Islet of Langerhans (tissue), 1 donor: Measurements from ENCODE around the gene CD72.
"Not testable (repeated sequence)": the region's sequence is repeated elsewhere in the genome, so short reads cannot be mapped to it uniquely, and the experiment has no call there.

ENCODE experiments used
- FAIRE-seq: peaks from one replicate; lab custom pipeline; 2011; peaks lifted over from hg19 to GRCh38; lab: Jason Lieb, UNC

CD72 gene

DNA sequence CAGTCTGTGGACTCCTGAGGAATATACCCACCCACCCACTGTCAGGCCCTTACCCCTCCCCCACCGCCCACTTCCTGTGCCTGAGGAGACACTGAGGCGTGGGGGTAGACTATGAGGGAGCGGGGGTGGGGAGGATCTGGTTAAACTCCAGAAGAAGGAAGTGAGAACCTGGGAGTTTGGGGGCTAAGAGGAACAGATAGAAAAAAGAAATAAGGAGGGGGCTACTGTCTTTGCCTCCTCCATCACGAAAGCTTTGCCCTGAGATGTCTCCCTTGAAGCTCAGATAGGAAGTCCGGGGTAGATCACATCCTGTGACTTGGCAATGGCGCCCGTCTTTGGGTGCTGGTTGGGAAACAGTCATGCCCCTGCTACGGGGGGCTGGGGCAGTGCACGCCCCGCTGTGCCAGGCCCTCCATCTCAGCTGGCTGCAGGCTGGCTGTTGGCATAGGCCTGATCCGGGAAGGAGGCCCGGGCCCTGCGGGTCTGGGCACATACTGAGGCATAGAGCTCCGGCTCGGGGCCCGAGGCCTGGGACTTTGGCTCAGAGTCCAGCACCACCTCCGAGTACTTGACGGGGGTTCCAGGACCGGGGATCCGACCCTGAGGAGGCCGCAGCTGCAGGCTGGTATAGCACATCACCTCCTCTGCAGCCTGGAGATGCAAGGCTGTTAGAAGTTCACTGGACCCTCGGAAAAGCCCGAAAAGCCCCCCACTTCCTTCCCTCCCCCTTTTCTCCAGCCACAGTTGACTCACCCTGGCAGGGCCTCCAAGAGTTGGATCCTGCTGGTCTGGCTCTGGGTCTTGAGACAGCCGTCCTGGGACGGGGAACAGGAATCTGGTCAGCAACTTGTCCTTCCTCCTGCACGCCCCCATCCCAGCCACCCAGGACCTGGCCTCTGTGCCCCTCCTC is 31.5 kb upstream of the CD72 start:
- no peak for FAIRE-seq

DNA sequence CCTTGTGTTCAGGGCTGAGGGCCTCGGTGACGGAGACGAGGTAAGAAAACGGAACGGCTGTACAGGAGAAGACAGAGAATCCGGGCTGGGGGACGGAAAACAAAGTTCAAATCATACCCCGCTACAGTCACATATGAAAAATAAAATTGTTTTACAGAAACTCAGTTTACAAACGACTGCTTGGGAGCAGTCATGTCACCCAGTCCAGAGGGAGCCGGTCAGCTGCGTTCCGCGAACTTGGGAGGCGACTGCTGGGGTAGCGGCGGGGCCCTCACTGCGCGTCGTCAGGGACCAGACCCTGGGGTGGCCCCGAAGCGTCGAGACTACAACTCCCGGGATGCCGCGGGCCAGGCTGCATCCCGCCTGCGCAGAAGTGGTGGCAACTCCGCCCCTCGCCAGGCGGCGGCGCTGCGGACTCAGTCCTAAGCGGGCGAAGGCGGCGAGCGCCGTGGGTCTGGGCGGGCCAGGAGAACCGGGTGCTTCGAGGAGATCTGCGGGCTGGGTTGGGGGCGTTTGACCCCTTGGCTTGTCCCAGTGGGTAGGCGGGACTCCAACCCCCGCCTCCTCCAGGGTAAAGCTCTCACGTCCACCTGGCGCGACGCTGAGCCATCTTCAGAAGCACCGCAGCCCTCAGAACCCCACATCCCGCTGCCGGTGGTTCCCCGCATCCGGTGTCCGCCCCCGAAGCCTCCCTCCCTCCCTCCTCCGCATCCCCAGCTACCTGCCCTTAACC is 28.5 kb upstream of the CD72 start:
- FAIRE-seq, result no peak

DNA sequence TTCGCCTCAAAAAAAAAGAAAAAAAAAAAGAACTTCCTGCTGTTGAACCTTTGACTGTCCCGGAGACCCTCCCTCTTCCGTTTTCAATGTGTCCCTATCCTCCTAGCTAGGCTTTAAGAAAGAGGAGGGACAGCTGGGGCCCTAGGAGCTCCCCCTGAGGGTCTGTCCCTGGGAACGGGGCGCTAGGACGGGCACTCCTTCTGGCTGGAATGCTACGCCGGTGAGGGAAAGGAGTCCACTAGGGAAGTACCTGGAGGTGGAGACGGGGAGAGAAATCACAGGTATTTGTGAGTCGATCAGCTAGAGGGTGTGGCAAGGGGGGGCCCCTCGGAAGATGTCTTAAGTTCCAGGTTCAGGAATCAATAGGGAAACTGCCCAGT is 27.9 kb upstream of the CD72 start:
- FAIRE-seq, result no peak

DNA sequence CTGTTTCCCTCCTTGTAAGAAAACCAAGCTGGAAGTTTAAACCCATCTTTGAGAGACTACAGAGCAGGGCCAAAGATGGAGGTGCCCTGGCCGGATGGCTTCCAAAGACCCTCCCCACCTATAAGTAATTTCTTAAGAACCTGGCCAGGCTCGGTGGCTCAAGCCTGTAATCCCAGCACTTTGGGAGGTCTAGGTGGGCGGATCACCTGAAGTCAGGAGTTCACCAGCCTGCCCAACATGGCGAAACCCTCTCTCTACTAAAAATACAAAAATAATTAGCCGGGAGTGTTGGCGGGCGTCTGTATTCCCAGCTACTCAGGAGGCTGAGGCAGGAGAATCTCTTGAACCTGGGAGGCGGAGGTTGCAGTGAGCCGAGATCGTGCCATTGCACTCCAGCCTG is 27.5 kb upstream of the CD72 start:
- FAIRE-seq, result not testable (repeated sequence)

DNA sequence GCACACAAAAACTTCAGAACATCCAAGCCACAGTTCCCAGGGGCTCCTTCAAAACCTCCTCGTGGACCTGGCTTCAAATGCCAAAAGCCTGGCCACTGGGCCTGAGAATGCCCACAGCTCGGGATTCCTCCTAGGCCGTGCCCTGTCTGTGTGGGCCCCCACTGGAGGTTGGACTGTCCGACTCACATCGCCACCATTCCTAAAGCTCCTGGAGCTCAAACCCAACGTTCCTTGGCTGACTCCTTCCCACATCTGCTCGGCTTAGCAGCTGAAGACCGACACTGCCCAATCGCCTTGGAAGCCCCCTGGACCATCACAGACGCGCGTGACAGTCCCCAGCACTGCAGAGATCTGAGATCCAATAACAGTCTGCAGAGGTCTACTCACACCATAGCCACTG is 24.8 kb upstream of the CD72 start:
- FAIRE-seq, result no peak

DNA sequence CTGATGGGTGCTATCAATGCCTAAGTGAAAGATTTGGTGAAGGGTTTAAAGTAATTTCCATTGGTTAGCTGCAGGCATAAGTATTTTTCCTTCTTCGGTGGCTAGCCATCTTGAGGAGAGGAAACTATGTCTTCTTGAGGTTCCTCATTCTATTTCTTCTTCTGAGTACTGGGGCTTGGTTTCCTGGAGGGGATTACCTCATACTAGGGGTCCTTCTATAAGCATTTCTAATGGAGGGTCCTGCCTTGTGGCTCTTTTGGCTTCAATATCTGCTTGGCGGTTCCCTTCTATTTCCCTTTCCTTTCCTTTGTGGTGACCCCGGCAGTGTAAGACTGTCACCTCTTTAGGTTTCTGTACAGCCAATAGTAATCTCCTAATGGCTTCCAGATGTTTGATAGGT is 23.3 kb upstream of the CD72 start:
- FAIRE-seq, result not testable (repeated sequence)

DNA sequence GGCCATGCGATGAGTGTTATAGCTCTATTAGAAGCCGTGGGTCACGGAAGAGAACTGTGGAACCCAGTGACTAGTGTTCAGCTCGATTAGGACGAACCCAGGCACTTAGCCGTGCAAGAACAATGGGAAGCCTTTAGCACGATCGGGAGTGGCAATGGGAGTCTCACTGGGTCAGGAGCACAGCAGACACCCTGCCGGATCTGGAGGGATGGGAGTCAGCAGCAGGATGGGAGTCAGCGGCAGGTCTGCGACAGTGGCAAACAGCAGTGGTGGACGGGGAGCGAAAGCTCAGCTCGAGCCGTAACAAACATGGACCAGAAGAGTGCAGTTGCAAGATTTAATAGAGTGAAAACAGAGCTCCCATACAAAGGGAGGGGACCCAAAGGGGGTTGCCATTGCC is 22.2 kb upstream of the CD72 start:
- not testable (repeated sequence) for FAIRE-seq

DNA sequence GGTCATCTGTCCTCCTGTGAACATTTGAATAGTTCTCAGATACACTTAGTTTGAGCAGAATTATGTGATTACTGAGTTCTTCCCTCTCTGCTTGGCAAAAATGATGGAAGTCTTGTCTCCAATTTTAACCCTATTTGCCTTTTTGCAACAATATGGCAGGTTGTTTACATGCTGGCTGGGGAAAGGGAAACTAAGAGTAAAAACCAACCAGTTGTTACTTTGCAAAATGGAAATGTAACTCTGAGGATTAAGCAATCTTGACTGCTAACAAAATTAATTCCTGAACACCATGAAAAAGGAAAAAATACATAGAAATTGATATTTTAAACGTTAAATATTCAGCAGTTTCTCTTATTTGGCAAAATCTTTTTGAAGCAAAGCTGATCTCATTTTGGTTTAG is 21.4 kb upstream of the CD72 start:
- FAIRE-seq, result no peak

DNA sequence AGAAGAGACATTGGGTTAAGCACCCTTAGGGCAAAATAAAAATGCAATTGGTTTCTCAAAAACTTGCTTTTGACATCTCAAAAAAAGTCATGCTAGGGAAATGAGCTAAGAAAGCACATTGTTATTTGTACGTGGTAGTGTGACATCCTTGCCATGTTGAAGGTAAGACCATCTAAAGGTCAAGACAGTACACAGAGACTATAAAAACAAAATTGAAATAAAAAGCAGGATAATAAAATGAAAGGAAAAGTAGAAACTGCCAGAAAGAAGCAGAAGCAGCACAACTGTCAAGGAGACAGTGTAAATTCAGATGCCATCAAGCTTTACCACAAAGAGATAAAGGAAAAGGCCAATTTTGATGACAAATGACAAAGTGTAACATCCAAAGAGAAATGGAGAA is 21.0 kb upstream of the CD72 start:
- not testable (repeated sequence) for FAIRE-seq

DNA sequence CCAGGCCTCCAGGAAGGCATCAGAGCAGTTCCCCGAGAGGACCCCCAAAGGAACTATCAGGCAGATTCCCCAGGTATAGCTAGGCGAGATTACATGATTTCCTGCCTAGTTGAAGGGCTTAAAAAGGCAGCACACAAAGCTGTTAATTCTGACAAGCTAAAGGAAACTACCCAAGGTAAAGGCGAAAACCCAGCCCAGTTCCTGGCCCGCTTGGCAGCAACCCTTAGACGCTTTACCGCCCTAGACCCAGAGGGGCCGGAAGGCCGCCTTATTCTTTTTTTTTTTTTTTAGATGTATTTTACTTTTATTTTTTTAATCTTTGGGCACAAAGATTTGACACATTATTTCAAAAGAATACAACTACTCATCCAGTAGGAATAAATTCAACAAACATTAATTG is 20.5 kb upstream of the CD72 start:
- not testable (repeated sequence) for FAIRE-seq

DNA sequence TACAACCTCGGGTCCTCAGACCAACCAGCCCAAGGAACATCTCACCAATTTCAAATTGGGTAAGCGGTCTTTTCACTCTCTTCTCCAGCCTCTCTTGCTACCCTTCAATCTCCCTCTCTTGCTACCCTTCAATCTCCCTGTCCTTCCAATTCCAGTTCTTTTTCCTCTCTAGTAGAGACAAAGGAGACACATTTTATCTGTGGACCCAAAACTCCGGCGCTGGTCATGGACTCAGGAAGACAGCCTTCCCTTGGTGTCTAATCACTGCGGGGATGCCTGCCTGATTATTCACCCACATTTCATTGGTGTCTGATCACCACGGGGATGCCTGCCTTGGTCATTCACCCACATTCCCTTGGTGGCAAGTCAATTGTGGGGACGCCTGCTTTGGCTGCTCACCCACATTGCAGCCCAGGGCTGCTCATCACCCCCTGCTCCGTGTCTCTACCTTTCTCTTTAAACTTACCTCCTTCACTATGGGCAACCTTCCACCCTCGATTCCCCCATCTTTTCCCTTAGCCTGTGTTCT is 19.3 kb upstream of the CD72 start:
- FAIRE-seq, result not testable (repeated sequence)

DNA sequence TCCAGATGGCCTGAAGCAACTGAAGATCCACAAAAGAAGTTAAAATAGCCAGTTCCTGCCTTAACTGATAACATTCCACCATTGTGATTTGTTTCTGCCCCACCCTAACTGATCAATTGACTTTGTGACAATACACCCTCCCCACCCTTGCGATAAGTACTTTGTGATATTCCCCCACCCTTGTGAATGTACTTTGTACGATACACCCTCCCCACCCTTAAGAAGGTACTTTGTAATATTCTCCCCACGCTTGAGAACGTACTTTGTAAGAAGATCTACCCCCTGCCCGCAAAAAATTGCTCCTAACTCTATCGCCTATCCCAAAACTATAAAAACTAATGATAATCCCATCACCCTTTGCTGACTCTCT is 18.6 kb upstream of the CD72 start:
- FAIRE-seq, result not testable (repeated sequence)

DNA sequence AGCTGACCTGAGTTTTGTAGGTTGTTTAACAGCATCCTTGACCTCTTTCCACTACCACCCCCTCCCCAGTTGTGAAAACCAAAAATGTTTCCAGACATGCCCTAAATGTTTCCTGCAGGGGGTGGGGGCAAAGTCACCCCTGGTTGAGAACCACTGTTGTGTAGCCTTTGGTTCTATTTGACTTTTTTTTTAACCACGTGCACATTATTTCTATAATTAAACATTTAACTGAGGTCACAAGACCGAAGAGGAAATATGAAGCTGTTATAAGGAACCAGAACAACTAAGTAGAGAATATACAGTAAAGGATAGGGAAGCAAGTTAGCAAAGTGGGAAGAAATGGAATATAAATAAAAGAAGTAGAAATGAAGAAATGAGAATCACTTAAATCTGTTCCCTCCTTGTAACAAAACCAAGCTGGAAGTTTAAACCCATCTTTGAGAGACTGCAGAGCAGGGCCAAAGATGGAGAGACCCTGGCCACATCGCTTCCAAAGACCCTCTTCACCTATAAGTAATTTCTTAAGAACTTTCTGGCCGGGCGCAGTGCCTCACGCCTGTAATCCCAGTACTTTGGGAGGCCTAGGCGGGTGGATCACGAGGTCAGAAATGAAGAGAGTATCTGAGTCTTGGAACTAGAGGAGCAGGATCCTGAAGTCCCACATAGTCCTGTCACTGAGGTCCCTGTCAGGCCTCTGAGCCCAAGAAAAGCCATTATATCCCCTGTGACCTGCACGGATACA is 18.1 kb upstream of the CD72 start:
- FAIRE-seq, result no peak

DNA sequence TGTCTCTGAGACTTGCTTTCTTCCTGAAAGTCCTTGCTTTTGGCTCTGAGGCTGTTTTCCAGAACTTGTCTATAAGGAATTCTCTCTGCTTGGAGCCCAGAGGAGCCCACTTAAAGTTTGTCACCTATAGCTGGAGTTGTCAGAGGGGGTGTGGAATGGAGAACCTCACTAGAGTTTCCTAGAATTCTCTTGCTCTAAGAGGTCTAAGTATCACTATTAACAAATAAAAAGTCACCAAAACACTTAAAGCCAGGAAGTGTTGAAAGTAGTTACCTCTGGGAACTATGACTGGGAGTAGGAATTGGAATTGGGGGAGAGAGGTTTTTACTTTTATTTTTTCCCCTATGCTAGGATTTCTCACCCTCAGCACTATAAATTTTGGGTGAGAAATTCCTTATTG is 17.5 kb upstream of the CD72 start:
- no peak for FAIRE-seq

DNA sequence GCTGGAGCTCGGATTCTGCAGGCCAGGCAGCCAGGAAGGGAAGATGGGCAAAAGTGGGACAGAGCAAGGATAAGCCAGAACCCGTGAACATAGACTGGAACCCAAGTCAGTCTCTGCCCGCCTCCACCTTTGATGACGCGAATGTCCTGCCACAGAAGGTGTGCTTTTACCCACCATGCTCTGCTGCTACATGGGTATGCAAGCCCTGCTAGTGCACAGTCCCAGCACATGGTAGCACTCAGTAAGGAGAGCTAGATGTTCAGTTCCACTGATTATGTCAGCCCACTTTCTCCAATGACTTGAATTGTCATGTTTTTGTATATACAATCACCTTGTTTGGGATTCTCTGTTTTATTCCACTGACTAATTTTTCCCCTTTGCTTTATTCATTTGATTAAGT is 11.4 kb upstream of the CD72 start:
- FAIRE-seq, result no peak

DNA sequence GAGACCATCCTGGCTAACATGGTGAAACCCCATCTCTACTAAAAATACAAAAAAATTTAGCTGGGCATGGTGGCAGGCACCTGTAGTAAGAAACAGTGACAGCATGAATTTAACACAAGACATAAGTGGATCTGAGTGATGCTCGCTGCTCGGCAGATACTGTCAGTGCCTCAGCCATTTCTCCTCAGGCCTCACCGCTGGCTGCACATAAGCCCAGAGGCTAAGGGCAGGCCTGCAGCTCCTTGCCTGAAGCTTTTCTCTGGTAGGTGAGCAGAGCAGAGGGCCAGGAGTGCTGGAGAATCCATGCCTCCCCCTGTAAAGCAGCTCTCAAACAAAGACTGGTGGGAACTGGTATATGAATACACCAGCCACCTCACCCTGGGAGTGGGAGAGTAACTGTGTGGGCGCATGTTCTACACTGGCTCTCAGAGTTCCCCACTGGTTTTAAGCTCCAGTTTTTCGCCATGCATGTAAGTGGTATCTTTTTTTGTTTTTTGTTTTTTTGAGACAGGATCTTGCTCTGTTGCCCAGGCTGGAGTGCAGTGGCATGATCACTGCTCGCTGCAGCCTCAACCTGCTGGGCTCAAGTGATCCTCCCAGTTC is 10.3 kb upstream of the CD72 start:
- FAIRE-seq, result no peak

DNA sequence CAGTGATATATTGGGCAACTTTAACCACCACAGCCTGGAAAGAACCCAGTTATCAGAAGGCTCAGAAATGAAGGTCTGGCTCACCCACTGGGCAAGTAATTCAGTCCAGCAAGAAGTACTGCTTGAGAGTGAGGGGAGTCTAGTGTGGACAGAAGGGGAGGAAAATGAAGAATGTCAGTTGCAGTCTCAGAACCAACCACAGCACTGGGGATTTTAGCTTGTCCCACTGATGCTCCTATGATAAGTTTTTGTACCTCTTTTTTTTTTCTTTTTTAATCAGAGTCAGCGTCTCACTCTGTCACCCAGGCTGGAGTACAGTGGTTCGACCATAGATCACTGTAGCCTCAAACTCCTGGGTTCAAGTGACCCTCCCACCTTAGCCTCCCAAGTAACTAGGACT is 9.4 kb upstream of the CD72 start:
- FAIRE-seq, result no peak

DNA sequence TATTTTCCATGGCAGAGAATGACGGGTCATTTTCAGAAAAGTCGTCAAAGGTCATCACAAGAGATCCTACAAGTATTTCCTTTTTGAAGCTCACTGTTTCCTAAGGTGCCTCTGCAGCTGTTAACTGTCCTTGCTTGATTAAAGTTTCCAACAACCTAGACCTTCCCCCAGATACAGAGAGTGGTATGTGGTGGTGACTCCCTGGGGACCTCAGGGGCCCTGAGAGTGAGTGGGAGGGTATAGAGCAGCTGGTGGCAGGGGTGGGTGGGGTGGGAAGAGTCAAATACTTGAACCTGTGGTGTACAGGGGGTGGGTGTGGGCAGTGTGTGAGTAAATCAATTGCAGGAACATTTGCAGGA is 1.6 kb upstream of the CD72 start:
- no peak for FAIRE-seq

DNA sequence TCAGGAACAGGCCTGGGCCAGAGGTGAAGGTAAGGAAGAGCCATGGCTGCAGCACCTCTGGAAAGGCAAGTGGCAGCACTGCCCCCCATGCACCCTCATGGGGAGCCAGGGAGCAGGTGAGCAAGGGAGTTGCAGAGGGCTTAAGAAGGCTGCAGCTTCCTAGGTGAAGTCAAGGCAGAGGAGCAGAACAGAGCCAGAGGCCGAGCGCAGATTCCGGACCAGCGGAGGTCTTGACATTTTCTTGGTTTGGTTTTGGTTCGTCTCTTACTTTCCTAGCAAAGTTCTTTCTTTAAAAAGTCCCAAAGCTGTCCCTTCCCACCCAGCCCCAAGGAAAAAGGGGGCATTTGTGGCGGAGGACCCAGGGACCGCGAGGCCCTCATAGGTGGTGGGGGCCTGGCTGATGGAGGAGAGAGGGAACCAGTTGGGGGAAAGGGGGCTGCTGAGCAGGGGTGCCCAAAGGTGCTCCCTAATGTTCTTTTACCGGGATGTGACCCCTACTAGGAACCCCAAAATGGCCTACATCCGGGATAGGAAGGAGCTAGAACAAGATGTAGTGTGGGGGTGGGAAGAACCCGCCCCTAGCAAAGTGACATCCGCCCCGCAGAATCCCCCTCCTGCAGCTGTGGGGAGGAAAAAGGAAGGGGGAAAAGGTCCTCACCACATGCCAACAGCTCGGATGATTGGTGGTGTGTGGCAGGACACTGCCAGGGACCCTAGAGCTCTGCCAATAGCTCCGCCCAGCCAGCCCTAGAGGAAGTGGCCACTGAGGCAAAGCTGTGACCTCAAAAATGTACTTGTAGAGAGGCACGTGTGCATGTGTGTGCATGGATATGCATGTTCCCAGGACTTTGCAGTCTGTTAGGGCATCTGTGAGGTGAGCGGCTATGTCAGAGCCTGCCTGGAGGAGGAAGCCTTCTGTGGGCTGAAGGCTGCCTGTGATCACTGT is 914 bp upstream of the CD72 start:
- FAIRE-seq, result no peak

DNA sequence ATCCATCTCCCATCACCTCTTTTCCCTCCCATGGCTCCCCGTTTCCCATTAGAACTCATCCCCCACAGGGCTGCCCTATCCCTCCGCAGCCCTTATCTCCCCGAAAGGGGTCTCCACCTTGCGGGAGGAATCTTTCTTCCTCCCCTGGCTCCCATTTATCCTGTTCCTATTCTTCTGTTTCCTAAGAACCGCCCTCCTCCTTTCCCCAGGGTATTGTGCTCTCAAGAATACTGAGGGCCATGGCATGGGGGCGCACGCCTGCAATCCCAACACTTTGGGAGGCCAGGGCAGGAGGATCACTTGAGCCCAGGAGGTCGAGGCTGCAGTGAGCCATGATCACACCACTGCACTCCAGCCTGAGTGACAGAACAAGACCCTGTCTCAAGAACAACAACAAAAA is 665 bp downstream of the CD72 start:
- FAIRE-seq, result no peak
